Activated gamma-delta T cell treated with anti-CD3 and anti-CD28 coated beads, Interleukin-2, amount 50 U/mL, for 16 hours (primary cell): ENCODE measurements around the gene SNX9.
"Not testable (repeated sequence)": the region's sequence is repeated elsewhere in the genome, so short reads cannot be mapped to it uniquely, and the experiment has no call there.

Experiments
- DNase-seq: peaks from one replicate; pipeline ENCODE4 v3.0.0-alpha.2; 2020; ENCODE audit warnings: low read depth

SNX9 gene

DNA sequence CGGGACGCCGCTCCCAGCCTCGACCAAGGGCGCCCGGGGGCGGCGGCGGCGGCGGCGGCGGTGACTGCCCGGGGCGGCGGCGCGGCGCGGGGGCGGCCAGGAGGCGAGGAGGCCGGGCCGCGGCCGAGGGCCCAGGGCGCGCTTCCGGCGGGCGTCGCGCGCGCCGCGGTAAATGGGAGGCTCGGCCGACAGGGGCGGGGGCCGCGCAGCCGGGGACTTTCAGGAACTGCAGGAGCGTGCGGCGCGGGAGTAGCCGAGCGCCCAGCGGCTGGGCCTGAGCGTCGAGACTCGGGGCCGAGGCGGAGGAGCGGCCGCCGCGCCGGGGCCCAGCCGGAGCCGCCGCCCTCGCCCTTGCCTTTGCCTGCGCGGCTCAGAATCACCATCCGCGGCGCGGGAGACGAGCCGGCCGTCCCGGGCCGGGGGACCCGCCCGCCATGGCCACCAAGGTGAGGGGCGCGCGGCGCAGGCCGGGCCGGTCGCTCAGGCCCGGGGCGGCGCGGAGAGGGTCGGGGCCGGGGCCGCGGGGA, at the start of gene SNX9:
Gene SNX9 (plus strand): TSS at position 246 of the 527 bp plus-strand sequence. CDS start 189 bp downstream, at position 435.
- peak; percentile 46 for DNase-seq

DNA sequence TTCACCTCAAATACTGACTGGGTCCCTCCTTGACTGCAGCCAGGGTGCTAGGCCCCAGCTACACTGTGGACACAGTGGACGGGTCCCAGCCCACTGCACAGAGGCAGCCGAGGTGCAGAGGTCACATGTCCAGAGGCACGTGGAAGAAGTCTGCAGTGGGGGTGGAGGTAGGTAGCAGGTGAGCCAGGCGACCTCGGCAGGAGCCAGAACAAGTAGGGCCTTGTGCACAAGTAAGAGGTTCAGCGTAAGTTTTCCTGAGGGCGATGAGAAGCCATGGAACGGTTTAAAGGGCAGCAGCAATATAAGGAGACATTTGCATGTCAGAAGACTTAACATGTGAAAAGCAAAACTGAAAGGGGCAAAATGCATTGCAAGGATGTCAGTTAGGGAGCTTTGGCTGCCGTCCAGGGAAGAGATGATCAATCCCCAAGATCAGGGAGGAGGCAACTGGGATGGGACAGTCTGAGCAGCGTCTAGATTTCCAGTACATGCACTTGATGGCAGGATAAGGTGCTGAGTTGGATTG, 49.7 kb upstream of the SNX9 start:
- DNase-seq: no peak

DNA sequence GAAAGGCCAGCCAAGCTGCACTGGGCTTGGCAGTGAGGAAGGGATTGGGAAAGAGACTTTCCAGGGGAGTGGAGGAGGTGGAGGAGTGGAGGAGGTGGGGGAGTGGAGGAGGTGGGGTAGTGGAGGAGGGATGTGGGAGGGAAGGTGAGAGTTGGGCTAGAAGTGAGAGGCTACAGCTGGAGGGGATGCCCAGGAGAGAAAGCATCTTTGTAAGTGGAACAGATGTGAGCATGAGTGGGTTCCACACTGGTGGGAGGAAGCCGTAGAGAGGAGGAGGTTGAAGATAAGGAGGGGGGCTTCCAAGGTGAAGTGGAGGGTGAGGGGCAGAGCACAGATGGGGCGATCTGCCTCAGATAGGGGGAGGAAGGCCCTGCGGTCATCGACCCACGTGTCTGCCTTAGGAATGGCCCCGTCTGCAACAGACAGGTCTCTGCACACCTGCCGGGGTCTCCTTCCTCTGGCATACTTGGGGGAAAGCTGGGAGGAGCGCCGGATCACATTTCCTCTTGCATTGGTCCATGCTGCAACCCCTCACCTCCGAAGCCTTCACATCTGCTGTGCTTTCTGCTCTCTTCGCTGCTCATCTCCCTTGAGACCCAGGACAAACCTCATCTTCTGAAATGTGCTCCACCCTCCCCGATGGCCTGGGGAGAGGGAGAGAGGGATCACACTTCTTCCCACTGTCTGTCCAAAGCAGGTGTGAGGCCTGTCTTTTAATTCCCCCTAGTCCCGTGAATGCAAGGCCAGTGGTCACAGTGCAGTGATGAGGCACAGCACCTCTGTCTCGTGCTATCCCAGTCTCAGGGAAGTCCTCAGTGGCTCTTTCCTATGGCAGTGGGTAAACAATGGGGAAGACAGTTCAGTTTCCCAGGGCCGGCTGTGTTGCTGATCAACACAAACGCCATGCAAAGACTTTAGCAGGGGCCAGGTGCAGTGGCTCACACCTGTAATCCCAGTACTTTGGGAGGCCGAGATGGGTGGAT, 48.6 kb upstream of the SNX9 start:
- no peak for DNase-seq

DNA sequence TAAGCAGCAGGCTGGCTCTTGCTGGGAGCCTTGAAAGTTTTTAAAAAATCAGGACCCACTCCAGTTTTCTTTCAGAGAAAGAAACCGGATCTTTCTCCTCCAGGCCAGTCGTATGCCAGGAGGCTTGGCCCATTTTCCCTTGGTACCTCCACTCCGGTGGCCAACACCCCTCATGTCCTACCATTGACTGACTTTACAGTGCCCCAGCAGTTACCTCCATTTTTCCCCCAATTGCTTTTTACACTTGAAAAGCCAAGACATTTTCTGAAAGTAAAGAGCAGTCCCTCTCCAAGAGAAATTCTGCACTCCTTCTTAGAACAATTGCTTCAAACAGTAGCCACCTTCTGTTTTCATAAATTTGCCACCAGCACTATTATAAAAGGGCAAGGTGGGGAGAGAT, 47.7 kb upstream of the SNX9 start:
- DNase-seq: no peak

DNA sequence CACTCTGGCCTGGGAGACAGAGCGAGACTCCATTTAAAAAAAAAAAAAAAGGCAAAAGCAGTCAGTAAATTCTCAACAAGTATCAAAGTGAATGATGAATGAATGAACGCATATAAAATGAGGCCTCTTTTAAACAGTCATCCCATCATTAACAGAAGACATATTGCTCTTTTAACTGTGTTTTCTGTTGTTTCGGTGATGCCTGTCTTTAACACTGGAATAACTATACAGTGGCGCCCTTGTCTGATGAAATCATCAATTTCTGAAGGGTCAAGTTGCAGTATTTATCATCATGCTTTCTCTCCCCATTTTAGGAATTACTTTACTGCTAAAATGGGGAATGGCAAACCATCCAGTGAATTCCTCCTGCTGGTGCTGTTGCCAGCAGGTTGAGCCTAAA, 45.7 kb upstream of the SNX9 start:
- no peak for DNase-seq

DNA sequence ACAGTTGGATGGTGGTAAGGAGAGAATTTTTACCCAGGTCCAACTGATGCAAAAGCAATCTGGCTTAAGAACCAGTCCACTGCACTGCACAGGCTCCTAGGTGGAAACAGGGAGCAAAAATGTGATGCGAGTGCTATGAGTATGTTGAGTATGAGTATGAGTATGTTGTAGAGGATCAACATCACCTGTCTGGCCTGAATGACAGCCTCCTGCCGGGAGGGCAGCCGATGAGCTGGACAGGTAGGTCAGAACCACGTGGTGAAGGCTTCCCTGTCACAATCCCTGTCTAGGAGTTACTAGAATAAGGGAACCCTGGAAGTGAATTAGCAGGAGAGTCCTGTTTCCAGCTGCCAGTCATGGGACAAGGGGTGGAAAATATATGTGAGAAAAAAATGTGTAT, 44.3 kb upstream of the SNX9 start:
- no peak for DNase-seq

DNA sequence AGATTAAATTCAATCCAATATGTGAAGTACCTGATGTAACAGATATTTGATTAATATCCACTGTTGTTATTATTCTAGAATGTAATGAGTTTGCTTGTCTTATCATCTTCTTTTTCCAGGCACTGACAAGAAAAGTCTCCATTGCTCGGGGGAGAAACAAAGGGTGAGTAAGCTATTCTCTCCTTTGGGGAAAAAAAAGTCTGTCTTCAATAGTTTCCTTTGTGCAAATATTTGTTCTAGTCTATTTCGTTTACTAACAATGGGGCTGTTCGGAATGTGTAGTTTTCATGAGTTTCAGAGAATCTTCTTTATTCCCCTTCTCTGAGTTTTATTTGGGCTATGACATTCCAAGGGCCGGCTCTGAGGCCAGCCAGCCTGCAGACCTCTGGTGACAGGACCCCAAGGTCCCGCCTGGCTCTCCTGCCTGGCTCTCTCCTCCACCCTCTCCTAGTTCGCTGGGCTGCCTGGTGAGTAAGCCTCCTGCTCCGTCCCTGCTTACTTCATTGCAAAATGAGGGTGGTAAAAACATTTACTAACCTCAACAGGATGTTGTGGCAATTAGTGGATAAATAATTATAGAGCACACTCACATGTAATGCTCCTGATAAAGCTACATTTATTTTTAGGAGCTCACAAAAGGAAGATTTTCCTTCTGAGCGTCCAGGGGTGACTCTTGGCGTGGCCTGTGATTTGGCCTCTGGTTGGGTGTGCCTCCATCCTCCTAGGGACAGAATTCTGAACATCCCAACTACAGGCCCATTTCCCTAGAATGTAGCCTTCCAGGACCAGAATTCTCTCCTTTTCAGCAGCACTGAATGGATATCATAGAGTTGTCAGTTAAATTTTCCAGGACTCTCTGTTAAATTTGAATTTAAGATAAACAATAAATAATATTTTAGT, 43.1 kb upstream of the SNX9 start:
- no peak for DNase-seq

DNA sequence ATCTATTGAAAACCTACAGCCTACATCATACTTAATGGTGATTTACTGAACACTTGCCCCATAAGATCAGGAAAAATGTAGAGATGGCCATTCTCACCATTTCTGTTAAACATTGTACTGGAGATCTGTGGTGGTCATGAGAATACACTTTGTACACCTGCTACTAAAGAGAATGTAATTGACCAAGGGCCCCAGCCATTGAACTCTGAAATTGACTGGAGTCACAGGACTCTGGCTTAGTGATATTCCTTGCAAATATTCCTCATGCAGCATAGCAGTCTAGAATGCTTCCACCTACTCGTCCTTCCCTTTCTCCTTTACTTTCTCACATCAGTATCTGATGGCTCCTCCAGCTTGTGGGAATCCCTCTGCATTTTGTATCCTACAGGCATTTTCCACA, 37.4 kb upstream of the SNX9 start:
- DNase-seq: no peak

DNA sequence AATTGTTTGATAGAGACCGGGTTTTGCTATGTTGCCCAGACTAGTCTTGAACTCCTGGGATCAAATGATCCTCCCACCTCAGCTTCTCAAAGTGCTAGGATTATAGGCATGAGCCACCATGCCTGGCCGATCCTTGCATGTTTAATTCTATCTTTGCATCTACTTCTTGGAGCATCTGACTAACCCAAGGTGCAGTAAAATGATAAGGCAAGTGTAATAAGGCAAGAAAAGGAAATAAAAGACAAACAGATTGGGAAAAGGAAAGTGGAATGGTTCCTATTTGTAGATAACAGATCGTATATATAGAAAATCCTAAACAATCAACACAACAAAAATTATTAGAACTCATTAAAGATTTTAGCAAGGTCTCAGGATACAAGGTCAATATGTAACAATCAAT, 36.8 kb upstream of the SNX9 start:
- DNase-seq: no peak

DNA sequence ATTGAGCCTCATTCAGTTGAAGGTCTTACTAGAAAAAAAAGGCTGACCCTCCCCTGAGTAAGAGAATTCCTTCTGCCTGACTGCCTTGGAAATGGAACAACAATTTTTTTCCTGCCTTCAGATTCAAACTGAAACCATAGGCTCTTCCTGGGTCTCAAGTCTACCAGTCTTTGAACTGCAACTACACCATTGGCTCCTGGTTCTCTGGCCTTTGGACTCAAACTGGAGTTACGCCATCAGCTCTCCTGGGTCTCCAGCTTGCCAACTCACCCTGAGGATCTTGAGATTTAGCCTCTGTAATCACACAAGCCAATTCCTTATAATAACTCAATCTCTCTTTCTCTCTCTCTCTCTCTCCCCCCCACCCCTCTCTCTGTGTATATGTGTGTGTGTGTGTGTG, 36.0 kb upstream of the SNX9 start:
- DNase-seq: no peak

DNA sequence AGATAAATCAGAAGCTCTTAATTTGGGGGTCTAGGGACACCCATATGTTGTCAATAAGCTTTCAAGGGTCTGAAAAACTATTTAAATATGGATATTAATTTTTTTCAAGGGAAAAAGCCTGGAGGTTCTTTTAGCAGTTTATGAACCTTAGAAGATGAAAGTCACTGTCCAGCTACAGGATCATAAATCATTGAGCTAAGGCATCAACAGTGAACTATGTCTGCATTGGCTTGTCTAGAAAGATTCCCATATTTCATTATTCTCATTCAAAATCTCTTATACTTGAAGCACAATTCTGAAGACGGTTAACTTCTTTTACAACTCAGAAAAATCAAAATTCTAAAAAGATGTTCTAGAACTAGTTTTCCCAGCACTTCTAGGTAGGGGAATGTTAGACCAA, 34.9 kb upstream of the SNX9 start:
- DNase-seq: no peak

DNA sequence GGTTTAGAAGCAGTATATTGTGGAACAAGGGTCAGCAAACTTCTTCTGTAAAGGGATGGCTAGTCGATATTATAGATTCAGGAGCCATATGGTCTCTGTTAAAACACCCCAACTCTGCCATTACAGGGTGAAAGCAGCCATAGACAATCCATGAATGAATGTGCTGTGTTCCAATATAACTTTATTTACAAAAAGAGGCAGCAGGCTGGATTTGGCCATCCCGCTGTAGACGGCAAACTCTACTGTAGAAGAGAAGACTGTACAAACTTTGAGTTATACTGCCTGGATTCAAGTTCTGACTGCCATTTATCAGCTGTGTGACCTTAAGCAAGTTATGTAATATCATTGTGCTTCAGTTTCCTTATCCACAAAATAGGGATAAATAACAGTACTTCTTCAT, 33.7 kb upstream of the SNX9 start:
- no peak for DNase-seq

DNA sequence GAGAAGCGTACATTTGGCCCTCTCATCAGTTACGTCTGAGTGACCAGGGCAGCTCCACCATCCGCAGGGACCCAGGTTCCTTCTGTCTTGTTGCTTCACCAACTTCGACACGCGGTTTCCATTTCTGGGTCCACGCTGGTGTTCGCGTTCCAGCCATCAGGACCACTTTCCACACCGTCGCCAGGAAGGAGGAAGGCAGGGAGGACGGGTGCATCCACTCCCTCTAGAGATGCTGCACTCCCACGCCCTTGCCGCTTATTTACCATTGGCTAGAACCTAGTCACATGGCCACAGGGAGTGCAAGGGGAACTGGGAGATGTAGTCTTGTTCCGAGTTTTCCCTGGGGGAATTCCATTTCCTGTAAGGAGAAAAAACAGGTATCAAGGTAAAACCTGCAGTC, 33.2 kb upstream of the SNX9 start:
- no peak for DNase-seq

DNA sequence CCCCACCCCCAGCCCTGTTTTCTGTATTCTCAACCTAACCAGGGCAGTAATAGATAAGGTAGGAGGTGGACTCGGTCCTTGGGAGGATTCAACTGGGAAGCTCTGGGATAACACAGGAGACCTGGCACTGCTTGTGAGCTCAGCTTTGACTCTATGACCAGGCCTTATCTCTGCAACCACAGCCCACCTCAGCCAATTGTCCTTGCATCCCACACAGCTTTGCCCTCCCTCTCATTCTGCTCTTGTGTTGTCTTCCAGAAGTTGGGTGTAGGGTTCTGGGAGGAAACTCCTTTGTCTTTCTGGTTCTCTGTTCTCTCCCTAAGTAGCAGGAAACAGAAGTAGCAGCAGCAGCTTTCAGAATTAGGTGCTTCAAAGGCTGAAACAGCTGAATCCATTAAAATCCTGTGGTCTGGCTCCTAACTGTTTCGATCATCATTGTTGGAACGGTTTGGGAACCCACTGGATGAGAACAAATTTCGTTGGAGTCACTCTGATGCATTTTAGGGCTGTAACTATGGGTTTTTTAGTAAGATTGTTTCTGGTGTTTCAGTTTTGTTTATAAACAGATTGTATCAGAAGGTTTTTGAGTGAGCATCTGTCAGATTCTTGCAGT, 32.4 kb upstream of the SNX9 start:
- DNase-seq: no peak

DNA sequence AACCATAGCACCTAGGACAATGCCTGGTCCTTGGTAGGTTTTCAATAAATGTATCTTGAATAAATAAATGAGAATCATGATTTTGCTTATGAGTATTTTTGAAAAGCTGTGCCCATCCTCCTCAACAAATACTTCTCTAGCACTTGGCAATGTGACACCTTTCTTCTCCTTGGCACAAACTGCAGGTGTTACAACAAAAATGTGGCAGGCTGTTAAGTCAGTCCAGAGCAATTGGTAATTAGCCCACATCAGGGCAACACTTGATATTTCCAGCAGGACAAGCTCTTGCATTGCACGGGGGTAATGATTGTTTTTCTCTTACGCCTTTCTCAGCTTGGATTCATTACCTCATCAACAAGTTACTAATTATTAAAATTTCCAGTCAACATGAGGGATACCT, 31.6 kb upstream of the SNX9 start:
- DNase-seq: no peak

DNA sequence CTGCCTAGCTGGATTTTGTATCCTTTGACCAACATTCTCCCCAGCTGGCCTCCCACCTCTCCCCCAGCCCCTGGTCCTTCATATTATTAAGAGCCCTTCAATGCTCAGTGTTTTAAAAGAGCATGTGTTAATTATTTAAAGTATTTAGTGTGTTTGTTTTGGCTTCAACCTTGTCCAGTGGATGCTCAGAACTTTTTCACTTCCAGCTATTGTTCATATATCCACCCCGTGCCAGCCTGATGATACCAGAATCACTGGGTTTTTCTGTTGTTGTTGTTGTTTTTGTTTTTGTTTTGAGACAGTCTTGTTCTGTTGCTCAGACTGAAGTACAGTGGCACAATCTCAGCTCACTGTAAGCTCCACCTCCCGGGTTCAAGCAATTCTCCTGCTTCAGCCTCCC, 30.4 kb upstream of the SNX9 start:
- no peak for DNase-seq

DNA sequence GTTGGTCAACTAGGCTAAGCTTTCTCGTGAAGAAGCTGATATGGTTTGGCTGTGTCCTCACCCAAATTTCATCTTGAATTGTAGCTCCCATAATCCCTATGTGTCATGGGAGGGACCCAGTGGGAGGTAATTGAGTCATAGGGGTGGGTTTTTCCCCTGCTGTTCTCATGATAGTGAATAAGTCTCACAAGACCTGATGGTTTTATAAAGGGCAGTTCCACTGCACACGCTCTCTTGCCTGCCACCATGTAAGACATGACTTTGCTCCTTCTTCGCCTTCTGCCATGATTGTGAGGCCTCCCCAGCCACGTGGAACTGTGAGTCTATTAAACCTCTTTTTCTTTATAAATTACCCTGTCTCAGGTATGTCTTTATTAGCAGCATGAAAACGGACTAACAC, 29.0 kb upstream of the SNX9 start:
- not testable (repeated sequence) for DNase-seq

DNA sequence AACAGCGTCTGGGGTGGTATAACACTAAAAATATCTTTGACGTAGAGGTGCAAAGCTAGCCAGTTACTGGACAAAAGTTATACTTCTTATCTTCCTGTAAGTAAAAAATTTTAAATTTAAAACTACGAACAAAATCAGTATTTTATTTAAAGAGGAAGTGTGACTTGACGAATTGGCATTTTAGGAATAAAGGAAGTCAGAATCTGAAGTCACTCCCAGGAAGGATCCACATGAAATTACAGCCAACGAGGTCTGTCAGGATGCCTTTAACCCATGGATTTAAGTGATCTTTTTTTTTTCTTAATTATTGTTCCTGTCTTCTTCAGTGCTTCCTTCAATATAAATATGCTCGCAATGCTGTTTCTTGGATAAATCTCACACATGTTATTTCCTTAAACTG, 27.2 kb upstream of the SNX9 start:
- DNase-seq: no peak

DNA sequence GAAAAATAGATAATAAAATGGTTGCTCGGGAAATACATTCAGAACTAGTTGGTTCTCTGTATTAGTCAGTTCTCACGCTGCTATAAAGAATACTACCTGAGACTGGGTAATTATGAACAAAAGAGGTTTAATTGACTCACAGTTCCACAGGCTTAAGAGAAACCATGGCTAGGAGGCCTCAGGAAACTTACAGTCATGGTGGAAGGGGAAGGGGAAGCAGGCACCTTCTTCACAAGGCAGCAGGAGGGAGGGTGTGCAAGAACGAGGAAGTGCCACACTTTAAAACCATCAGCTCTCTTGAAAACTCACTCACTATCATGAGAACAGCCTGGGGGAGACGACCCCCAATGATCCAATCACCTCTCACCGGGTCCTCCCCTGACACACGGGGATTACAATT, 24.2 kb upstream of the SNX9 start:
- no peak for DNase-seq

DNA sequence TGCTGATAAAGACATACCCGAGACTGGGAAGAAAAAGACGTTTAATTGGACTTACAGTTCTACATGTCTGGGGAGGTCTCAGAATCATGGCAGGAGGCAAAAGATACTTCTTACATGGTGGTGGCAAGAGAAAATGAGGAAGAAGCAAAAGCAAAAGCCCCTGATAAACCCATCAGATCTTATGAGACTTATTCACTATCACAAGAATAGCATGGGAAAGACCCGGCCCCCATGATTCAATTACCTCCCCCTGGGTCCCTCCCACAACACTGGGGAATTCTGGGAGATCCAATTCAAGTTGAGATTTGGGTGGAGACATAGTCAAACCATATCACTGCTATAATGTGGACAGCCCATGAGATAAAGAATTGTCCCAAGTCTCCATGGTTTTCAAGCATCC, 23.5 kb upstream of the SNX9 start:
- not testable (repeated sequence) for DNase-seq

DNA sequence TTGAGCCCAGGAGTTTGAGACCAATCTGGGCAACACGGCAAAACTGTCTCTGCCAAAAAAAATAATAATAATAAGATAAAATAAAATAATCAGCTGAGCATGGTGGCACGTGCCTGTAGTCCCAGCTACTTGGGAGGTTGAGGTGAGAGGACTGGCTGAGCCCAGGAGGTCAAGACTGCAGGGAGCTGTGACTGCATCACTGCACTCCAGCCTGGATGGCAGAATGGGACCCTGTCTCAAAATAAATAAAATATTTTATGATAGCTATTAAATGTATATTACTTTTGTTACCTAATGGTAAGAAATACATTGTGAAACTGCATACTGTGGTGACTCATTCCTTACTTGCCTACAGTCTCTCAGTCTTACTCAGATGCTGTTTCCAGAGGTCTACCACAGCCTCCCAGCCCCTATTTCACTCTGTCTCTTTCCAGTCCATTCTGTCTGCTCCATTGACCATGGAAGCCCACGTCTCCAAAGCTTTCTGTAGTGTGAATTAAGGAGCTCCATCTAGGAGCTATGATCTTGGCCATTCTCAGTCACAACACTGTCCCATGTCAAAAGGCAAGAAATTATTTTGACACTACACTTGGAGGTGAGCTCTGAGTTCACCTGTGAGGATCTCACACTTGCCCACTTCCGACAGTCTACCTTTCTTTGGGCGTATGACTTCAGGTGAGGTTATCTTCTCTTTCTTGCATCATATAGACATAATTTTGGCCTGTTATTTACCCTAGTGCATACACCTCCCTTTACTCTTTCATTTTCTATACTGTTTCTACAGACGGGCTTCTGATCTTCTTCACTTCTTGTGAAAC, 22.4 kb upstream of the SNX9 start:
- DNase-seq: no peak
